MM.1S (cell line): ENCODE measurements around the gene ZNF462.

ENCODE experiments used
- DNase-seq: peaks from one replicate; pipeline ENCODE4 v3.0.0-alpha.2; 2015
- H2AFZ ChIP-seq: fragments of 300-600 bp; sonication (generic); 2 replicates; pipeline ENCODE4 v1.6.0; 2016; ENCODE audit warnings: antibody characterized with exemption, low read length
- H3F3A ChIP-seq: fragments of 300-600 bp; sonication (generic); 2 replicates; pipeline ENCODE4 v1.6.1; 2016; ENCODE audit warnings: mild to moderate bottlenecking, antibody characterized with exemption, low read length, moderate library complexity, mixed read lengths; ENCODE audit not compliant: insufficient read depth
- H3K27ac ChIP-seq: fragments of 300-600 bp; sonication (generic); 2 replicates; pipeline ENCODE4 v1.5.1; 2016; ENCODE audit warnings: mild to moderate bottlenecking, low read length
- H3K27me3 ChIP-seq: fragments of 300-600 bp; sonication (generic); replicated peaks from 2 replicates; pipeline ENCODE4 v1.6.0; 2016; ENCODE audit warnings: low read length; ENCODE audit not compliant: insufficient read depth
- H3K36me3 ChIP-seq: fragments of 300-600 bp; sonication (generic); replicated peaks from 2 replicates; pipeline ENCODE4 v1.6.1; 2016; ENCODE audit warnings: mild to moderate bottlenecking, low read length, mixed read lengths; ENCODE audit not compliant: insufficient read depth
- H3K4me1 ChIP-seq: fragments of 300-600 bp; sonication (generic); 2 replicates; pipeline ENCODE4 v1.6.1; 2016; ENCODE audit warnings: low read length, mixed read lengths
- H3K4me2 ChIP-seq: fragments of 300-600 bp; sonication (generic); 2 replicates; pipeline ENCODE4 v1.6.0; 2016; ENCODE audit warnings: low read depth, low read length
- H3K4me3 ChIP-seq: fragments of 300-600 bp; sonication (generic); 2 replicates; pipeline ENCODE4 v1.5.1; 2016; ENCODE audit warnings: low read length, mixed read lengths
- H3K79me2 ChIP-seq: fragments of 300-600 bp; sonication (generic); 2 replicates; pipeline ENCODE4 v1.6.1; 2016; ENCODE audit warnings: mixed run types, low read length, mixed read lengths
- H3K9ac ChIP-seq: fragments of 300-600 bp; sonication (generic); 2 replicates; pipeline ENCODE4 v1.6.1; 2016; ENCODE audit warnings: low read length, mixed read lengths
- H3K9me2 ChIP-seq: fragments of 300-600 bp; sonication (generic); replicated peaks from 2 replicates; pipeline ENCODE4 v1.6.1; 2016; ENCODE audit warnings: mild to moderate bottlenecking, low read length, mixed read lengths; ENCODE audit not compliant: insufficient read depth
- H3K9me3 ChIP-seq: fragments of 300-600 bp; sonication (generic); replicated peaks from 2 replicates; pipeline ENCODE4 v1.6.1; 2016; ENCODE audit warnings: mild to moderate bottlenecking, low read length, mixed read lengths; ENCODE audit not compliant: insufficient read depth
- H4K20me1 ChIP-seq: fragments of 300-600 bp; sonication (generic); 2 replicates; pipeline ENCODE4 v1.6.1; 2016; ENCODE audit warnings: mild to moderate bottlenecking, low read length, moderate library complexity, mixed read lengths; ENCODE audit not compliant: insufficient read depth
- CTCF ChIP-seq: fragments of 300-600 bp; sonication (generic); IDR thresholded peaks from 2 replicates; pipeline ENCODE4 v1.5.1; 2016; ENCODE audit warnings: antibody characterized with exemption, low read length, mixed read lengths
- EZH2 ChIP-seq: fragments of 300-600 bp; sonication (generic); optimal IDR thresholded peaks from 2 replicates; pipeline ENCODE3; 2017; ENCODE audit warnings: low read depth, mild to moderate bottlenecking, antibody characterized with exemption, low read length, mixed read lengths
- EZH2phosphoT487 ChIP-seq: fragments of 300-600 bp; sonication (generic); IDR thresholded peaks from 2 replicates; pipeline ENCODE4 v1.6.1; 2018; ENCODE audit warnings: antibody characterized with exemption, low read length

ZNF462 gene

GRCh38 chr9:106835840-106836239 is 27.1 kb upstream of the ZNF462 start:
- no peaks in the 10 kb centered on the region for H3K9me2 ChIP-seq
- TF ChIP-seq EZH2phosphoT487 (no peak), CTCF (no peak), EZH2 (no peak)
- H2AFZ ChIP-seq = no peak overlapping the region
- H3K4me2 ChIP-seq = no peak overlapping the region
- no peak overlapping the region for H3K27ac ChIP-seq
- H3K9ac ChIP-seq = no peak overlapping the region
- no peaks in the 10 kb centered on the region for H3K79me2 ChIP-seq
- H4K20me1 ChIP-seq = no peaks in the 10 kb centered on the region
- no peaks in the 10 kb centered on the region for H3K27me3 ChIP-seq
- no peaks in the 10 kb centered on the region for H3K9me3 ChIP-seq
- no peak for DNase-seq
- H3K4me3 ChIP-seq = no peak overlapping the region
- no peaks in the 10 kb centered on the region for H3F3A ChIP-seq
- H3K4me1 ChIP-seq = no peaks in the 10 kb centered on the region
- H3K36me3 ChIP-seq = no peaks in the 10 kb centered on the region

GRCh38 chr9:106843371-106843770 is 19.6 kb upstream of the ZNF462 start:
- H4K20me1 ChIP-seq = no peaks in the 10 kb centered on the region
- no peak for DNase-seq
- H3K27me3 ChIP-seq = no peaks in the 10 kb centered on the region
- H3K4me2 ChIP-seq = no peak overlapping the region
- no peak overlapping the region for H3K4me3 ChIP-seq
- H3F3A ChIP-seq = no peaks in the 10 kb centered on the region
- H3K4me1 ChIP-seq = no peaks in the 10 kb centered on the region
- no peaks in the 10 kb centered on the region for H3K36me3 ChIP-seq
- no peaks in the 10 kb centered on the region; the same call in 1 of the 2 replicates for H3K9me3 ChIP-seq
- H3K27ac ChIP-seq = no peak overlapping the region
- no peak overlapping the region for H3K9ac ChIP-seq
- TF ChIP-seq EZH2 (no peak), CTCF (no peak), EZH2phosphoT487 (no peak)
- no peak overlapping the region for H2AFZ ChIP-seq
- H3K9me2 ChIP-seq = no peaks in the 10 kb centered on the region
- H3K79me2 ChIP-seq = no peaks in the 10 kb centered on the region

GRCh38 chr9:106846307-106846706 is 16.7 kb upstream of the ZNF462 start:
- H3K9me2 ChIP-seq = no peaks in the 10 kb centered on the region
- no peaks in the 10 kb centered on the region for H3K36me3 ChIP-seq
- no peaks in the 10 kb centered on the region for H3K27me3 ChIP-seq
- H2AFZ ChIP-seq = no peak overlapping the region
- H3K9ac ChIP-seq = no peak overlapping the region
- no peak overlapping the region for H3K4me3 ChIP-seq
- H3K4me1 ChIP-seq = no peaks in the 10 kb centered on the region
- no peaks in the 10 kb centered on the region for H4K20me1 ChIP-seq
- H3F3A ChIP-seq = no peaks in the 10 kb centered on the region
- no peaks in the 10 kb centered on the region; the same call in 1 of the 2 replicates for H3K9me3 ChIP-seq
- no peak overlapping the region for H3K27ac ChIP-seq
- no peak for DNase-seq
- no peak for TF ChIP-seq EZH2phosphoT487
- TF ChIP-seq EZH2 = no peak
- TF ChIP-seq CTCF = no peak
- no peak overlapping the region for H3K4me2 ChIP-seq
- H3K79me2 ChIP-seq = no peaks in the 10 kb centered on the region
